Keratinocyte (primary cell): Measurements from ENCODE around the gene CNP. TPM values are rescaled to one million over a fixed set of nuclear protein-coding genes. Genes with fewer than 3 reads are reported as not detected.
"Not testable (repeated sequence)": the region's sequence is repeated elsewhere in the genome, so short reads cannot be mapped to it uniquely, and the experiment has no call there.

Source experiments
- DNase-seq: peaks from one replicate; pipeline ENCODE4 v3.0.0-alpha.2; 2011; ENCODE audit warnings: low read depth, missing footprints, low spot score
- FAIRE-seq: peaks from 2 replicates; lab custom pipeline; 2011; peaks lifted over from hg19 to GRCh38; lab: Jason Lieb, UNC
- H2AFZ ChIP-seq: 2 replicates; pipeline ENCODE4 v1.6.0; 2012; ENCODE audit warnings: low read length, control low read depth, inconsistent platforms; ENCODE audit not compliant: control insufficient read depth
- H3K27ac ChIP-seq: 2 replicates; pipeline ENCODE4 v1.5.1; 2011; ENCODE audit warnings: low read length; ENCODE audit not compliant: control insufficient read depth, insufficient read depth
- H3K27me3 ChIP-seq: 3 replicates; pipeline ENCODE4 v1.6.0; 2011; ENCODE audit warnings: low read length; ENCODE audit not compliant: control insufficient read depth, insufficient read depth; ENCODE audit errors: extremely low read depth
- H3K36me3 ChIP-seq, 2 experiments: 2 replicates in 1 of 2; 3 replicates in 1 of 2; pipeline ENCODE4 v1.5.1; 2011; ENCODE audit warnings: low read length in 2 of 2, mild to moderate bottlenecking in 1 of 2; ENCODE audit not compliant: control insufficient read depth in 2 of 2, insufficient read depth in 2 of 2; ENCODE audit errors: extremely low read depth in 1 of 2
- H3K4me1 ChIP-seq: 3 replicates; pipeline ENCODE4 v1.5.1; 2011; ENCODE audit warnings: low read length; ENCODE audit not compliant: control insufficient read depth, insufficient read depth; ENCODE audit errors: extremely low read depth
- H3K4me2 ChIP-seq: 3 replicates; pipeline ENCODE4 v1.6.0; 2011; ENCODE audit warnings: low read depth, low read length; ENCODE audit not compliant: control insufficient read depth, insufficient read depth; ENCODE audit errors: extremely low read depth
- H3K4me3 ChIP-seq, 3 experiments: fragments of 200-600 bp in 1 of 3; sonication (generic) in 1 of 3; 2 replicates in 2 of 3; 3 replicates in 1 of 3; pipeline ENCODE4 v1.5.1; 2011 to 2016; ENCODE audit warnings: low read length in 3 of 3, mild to moderate bottlenecking in 3 of 3, control low read depth in 2 of 3, inconsistent platforms in 1 of 3, low read depth in 1 of 3, mixed read lengths in 1 of 3, mixed run types in 1 of 3, moderate library complexity in 1 of 3; ENCODE audit not compliant: control insufficient read depth in 2 of 3, insufficient read depth in 2 of 3; ENCODE audit errors: extremely low read depth in 1 of 3
- H3K79me2 ChIP-seq: 2 replicates; pipeline ENCODE4 v1.6.0; 2012; ENCODE audit warnings: low read length; ENCODE audit not compliant: control insufficient read depth, insufficient read depth
- H3K9ac ChIP-seq: 3 replicates; pipeline ENCODE4 v1.6.0; 2011; ENCODE audit warnings: low read length; ENCODE audit not compliant: control insufficient read depth, insufficient read depth; ENCODE audit errors: extremely low read depth
- H3K9me1 ChIP-seq: 3 replicates; pipeline ENCODE4 v1.6.0; 2011; ENCODE audit warnings: low read length; ENCODE audit not compliant: control insufficient read depth, insufficient read depth; ENCODE audit errors: extremely low read depth
- H3K9me3 ChIP-seq: 2 replicates; pipeline ENCODE4 v1.5.1; 2012; ENCODE audit warnings: low read depth, low read length; ENCODE audit not compliant: control insufficient read depth
- H4K20me1 ChIP-seq: 3 replicates; pipeline ENCODE4 v1.6.0; 2011; ENCODE audit warnings: low read length; ENCODE audit not compliant: control insufficient read depth, insufficient read depth; ENCODE audit errors: extremely low read depth
- EZH2 ChIP-seq: IDR thresholded peaks from one replicate; pipeline ENCODE4 v1.6.1; 2012; ENCODE audit warnings: inconsistent platforms, mild to moderate bottlenecking, low read length, moderate library complexity
- dilution Hi-C: fragments of 300-500 bp; cut with MboI; formaldehyde crosslinking; loops from one replicate; pipeline ENCODE4 v1.7.0; 2020; ENCODE audit warnings: low sequenced_read_pairs; ENCODE audit not compliant: extremely low pct_ligation_motif_present
- polyA plus RNA-seq, 5 experiments: library from polyadenylated mRNA; depleted of rRNA in 3 of 5; stranded (reverse) in 3 of 5; stranded (forward) in 1 of 5; unstranded in 1 of 5; fragments of >200 nt; gene quantifications; 1 replicate in 1 of 5; 2 replicates in 3 of 5; 3 replicates in 1 of 5; pipeline versions ENCODE4 v1.2.1 to v1.2.3, GENCODE V29; 2011 to 2012; ENCODE audit warnings: missing spikeins in 2 of 5, low read depth in 1 of 5, low replicate concordance in 1 of 5
- TF ChIP-seq, protein P1 (sequence below), 3 experiments: IDR thresholded peaks in 1 of 3; conservative IDR thresholded peaks in 1 of 3; optimal IDR thresholded peaks in 1 of 3; 2 replicates in 2 of 3; 3 replicates in 1 of 3; pipeline versions ENCODE3 to v1.5.1; 2011; ENCODE audit warnings: low read length in 3 of 3, mild to moderate bottlenecking in 3 of 3, moderate library complexity in 2 of 3, control low read depth in 1 of 3, inconsistent platforms in 1 of 3; ENCODE audit not compliant: insufficient read depth in 2 of 3; ENCODE audit errors: extremely low read depth in 1 of 3

CNP gene
- polyA plus RNA-seq, 1 donor (not counting 4 experiments of a cell fraction or from before 2014, with no cell fraction given) = 32.4 TPM

DNA sequence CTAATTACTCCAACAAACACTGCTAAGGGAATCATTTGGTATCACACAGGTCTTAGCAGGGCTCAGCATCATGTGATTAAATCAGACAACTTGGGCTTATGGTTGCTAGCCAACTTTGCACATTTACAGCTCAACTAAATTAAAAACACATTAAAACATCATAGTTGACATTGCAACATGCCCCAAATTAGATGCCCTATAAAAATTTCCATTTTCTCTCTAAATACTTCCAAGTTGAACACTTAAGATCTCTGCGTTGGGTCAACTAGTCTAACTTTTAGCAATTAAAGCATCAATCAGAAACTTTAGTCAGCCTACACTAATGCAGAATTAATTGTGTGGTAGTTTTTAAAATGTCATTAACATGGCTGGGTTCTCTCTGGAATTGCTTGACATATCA lies 38.6 kb downstream of the CNP start:
- TF ChIP-seq, protein P1, sequence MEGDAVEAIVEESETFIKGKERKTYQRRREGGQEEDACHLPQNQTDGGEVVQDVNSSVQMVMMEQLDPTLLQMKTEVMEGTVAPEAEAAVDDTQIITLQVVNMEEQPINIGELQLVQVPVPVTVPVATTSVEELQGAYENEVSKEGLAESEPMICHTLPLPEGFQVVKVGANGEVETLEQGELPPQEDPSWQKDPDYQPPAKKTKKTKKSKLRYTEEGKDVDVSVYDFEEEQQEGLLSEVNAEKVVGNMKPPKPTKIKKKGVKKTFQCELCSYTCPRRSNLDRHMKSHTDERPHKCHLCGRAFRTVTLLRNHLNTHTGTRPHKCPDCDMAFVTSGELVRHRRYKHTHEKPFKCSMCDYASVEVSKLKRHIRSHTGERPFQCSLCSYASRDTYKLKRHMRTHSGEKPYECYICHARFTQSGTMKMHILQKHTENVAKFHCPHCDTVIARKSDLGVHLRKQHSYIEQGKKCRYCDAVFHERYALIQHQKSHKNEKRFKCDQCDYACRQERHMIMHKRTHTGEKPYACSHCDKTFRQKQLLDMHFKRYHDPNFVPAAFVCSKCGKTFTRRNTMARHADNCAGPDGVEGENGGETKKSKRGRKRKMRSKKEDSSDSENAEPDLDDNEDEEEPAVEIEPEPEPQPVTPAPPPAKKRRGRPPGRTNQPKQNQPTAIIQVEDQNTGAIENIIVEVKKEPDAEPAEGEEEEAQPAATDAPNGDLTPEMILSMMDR (optimal IDR thresholded peaks at IDR 0.05 in 1 of 3, IDR thresholded peaks at IDR 0.05 in 1 of 3, conservative IDR thresholded peaks at IDR 0.05 in 1 of 3; ENCODE audit: extremely low read depth in 1 of 3, insufficient read depth in 2 of 3, low read length in 3 of 3) = no peak
- no peak for TF ChIP-seq EZH2
- dilution Hi-C loops = no loop called here
- peaks cover 6% of the 10 kb centered on the region for H3K9me1 ChIP-seq
- no peak for DNase-seq
- no peak overlapping the region for H3K9ac ChIP-seq
- peaks cover 94% of the 10 kb centered on the region for H3K79me2 ChIP-seq
- H2AFZ ChIP-seq = no peak overlapping the region
- H3K36me3 ChIP-seq = peaks cover 9 to 32% of the 10 kb centered on the region in 2 experiments
- H3K27ac ChIP-seq = no peak overlapping the region
- no peaks in the 10 kb centered on the region for H3K27me3 ChIP-seq
- no peak overlapping the region for H3K4me3 ChIP-seq
- peaks cover 16% of the 10 kb centered on the region for H3K4me1 ChIP-seq
- no peak for FAIRE-seq
- H3K9me3 ChIP-seq = no peaks in the 10 kb centered on the region
- H4K20me1 ChIP-seq = peaks cover 13% of the 10 kb centered on the region
- no peak overlapping the region for H3K4me2 ChIP-seq

DNA sequence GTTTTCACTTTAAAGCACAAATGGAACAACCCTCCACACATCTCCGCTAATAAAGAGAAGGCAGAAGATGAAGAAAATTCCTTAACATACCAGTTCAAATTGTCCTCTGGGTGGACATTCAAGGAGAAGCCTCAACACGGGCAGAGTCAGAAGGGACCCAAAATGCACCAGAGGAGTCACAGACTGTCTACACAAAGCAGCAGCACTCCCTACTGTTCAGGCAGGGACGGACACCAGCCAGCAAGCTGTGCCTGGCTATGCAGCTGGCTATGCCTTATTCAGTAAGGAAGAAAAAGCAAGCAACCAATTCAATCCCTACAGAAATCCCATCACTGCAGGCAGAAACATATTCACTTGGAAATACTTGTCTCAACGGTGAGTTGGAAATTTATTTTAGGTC lies 42.6 kb downstream of the CNP start:
- FAIRE-seq (no peak), DNase-seq (no peak)
- Histone ChIP-seq H4K20me1 (peaks cover 5% of the 10 kb centered on the region), H3K9me3 (no peaks in the 10 kb centered on the region), H3K4me2 (no peak overlapping the region), H3K36me3 (peaks cover 4 to 16% of the 10 kb centered on the region in 2 experiments), H3K27me3 (no peaks in the 10 kb centered on the region), H3K9ac (no peak overlapping the region), H2AFZ (no peak overlapping the region), H3K4me1 (peaks cover 35% of the 10 kb centered on the region), H3K4me3 (no peak overlapping the region), H3K9me1 (peaks cover 2% of the 10 kb centered on the region), H3K27ac (no peak overlapping the region), H3K79me2 (peaks cover 92% of the 10 kb centered on the region)
- dilution Hi-C loops = no loop called here
- no peak for TF ChIP-seq EZH2
- TF ChIP-seq, protein P1 (optimal IDR thresholded peaks at IDR 0.05 in 1 of 3, IDR thresholded peaks at IDR 0.05 in 1 of 3, conservative IDR thresholded peaks at IDR 0.05 in 1 of 3; ENCODE audit: extremely low read depth in 1 of 3, insufficient read depth in 2 of 3, low read length in 3 of 3) = peak in 2 of 3 experiments; percentile 29 to 57

DNA sequence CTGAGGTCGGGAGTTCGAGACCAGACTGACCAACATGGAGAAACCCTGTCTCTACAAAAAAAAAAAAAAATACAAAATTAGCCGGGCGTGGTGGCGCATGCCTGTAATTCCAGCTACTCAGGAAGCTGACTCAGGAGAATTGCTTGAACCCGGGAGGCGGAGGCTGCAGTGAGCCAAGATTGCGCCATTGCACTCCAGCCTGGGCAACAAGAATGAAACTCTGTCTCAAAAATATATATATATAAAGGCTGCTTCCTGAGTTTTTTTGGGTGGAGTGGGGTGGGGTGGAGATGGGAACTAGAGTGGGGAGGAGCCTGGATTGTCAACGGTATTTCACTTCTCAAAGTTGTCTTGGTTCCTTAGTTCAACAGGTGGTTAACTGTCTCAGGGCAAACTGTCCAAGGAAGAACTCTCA lies 43.7 kb downstream of the CNP start:
- H3K27me3 ChIP-seq, H4K20me1 ChIP-seq, H3K9me1 ChIP-seq, H3K9me3 ChIP-seq, DNase-seq, FAIRE-seq, H2AFZ ChIP-seq, dilution Hi-C loops: not testable (repeated sequence)
- Histone ChIP-seq H3K27ac (peak overlapping the region; percentile 58), H3K9ac (peak overlapping the region; percentile 0), H3K79me2 (peaks cover 92% of the 10 kb centered on the region), H3K36me3 (peaks cover 2 to 14% of the 10 kb centered on the region in 2 experiments), H3K4me3 (peak overlapping the region in 1 of 3 experiments; percentile 12), H3K4me2 (peak overlapping the region; percentile 49), H3K4me1 (peaks cover 35% of the 10 kb centered on the region)
